OCI-LY3 (cell line): ENCODE data around the gene RBL1.

Source experiments
- H2AFZ ChIP-seq: fragments of 200-600, 300-600 bp; shearing (Covaris generic); 2 replicates; pipeline ENCODE4 v1.6.0; 2014; ENCODE audit warnings: antibody characterized with exemption, low read depth, low read length
- H3K27ac ChIP-seq: fragments of 200-600, 300-600 bp; sonication (generic); 2 replicates; pipeline ENCODE4 v1.5.1; 2014; ENCODE audit warnings: mild to moderate bottlenecking, low read length, moderate library complexity, mixed read lengths
- H3K27me3 ChIP-seq: fragments of 200-600, 300-600 bp; sonication (generic); 2 replicates; pipeline ENCODE4 v1.6.1; 2014; ENCODE audit warnings: low read depth, low read length, mixed read lengths
- H3K36me3 ChIP-seq: fragments of 200-600, 300-600 bp; sonication (generic); replicated peaks from 2 replicates; pipeline ENCODE3; 2014; ENCODE audit warnings: low read depth, low read length, mixed read lengths
- H3K4me1 ChIP-seq: fragments of 300-600, 200-600 bp; sonication (generic); 2 replicates; pipeline ENCODE4 v1.6.1; 2014; ENCODE audit warnings: low read length, mixed read lengths
- H3K4me2 ChIP-seq: fragments of 200-600, 300-600 bp; sonication (generic); 2 replicates; pipeline ENCODE4 v1.6.1; 2014; ENCODE audit warnings: low read length, mixed read lengths
- H3K4me3 ChIP-seq: fragments of 300-600, 200-600 bp; sonication (generic); 2 replicates; pipeline ENCODE4 v1.5.1; 2014; ENCODE audit warnings: antibody characterized with exemption, mild to moderate bottlenecking, low read length, moderate library complexity
- H3K79me2 ChIP-seq: fragments of 300-600, 200-600 bp; shearing (Covaris generic); 2 replicates; pipeline ENCODE4 v1.6.1; 2014; ENCODE audit warnings: mild to moderate bottlenecking, low read length, mixed read lengths
- H3K9ac ChIP-seq: fragments of 300-600, 200-600 bp; shearing (Covaris generic); 2 replicates; pipeline ENCODE4 v1.6.0; 2014; ENCODE audit warnings: mild to moderate bottlenecking, low read length, moderate library complexity
- H3K9me3 ChIP-seq: fragments of 200-600, 300-600 bp; shearing (Covaris generic); 2 replicates; pipeline ENCODE4 v1.6.1; 2014; ENCODE audit warnings: low read length, mixed read lengths; ENCODE audit not compliant: insufficient read depth
- H4K20me1 ChIP-seq: fragments of 200-600, 300-600 bp; sonication (generic); 2 replicates; pipeline ENCODE4 v1.6.1; 2016; ENCODE audit warnings: low read length, mixed read lengths; ENCODE audit not compliant: insufficient read depth
- CTCF ChIP-seq: fragments of 200-600, 300-600 bp; sonication (generic); IDR thresholded peaks from 2 replicates; pipeline ENCODE4 v1.5.1; 2014; ENCODE audit warnings: antibody characterized with exemption, low read length, low read depth
- EZH2phosphoT487 ChIP-seq: fragments of 200-600 bp; shearing (Covaris generic); IDR thresholded peaks from 2 replicates; pipeline ENCODE4 v1.6.1; 2018; ENCODE audit warnings: antibody characterized with exemption, mixed run types, low read depth

RBL1 gene

GRCh38 chr20:37120497-37120896, 24.7 kb upstream of the RBL1 start:
- Histone ChIP-seq H3K9ac (no peak overlapping the region), H3K36me3 (no peaks in the 10 kb centered on the region), H3K4me3 (no peak overlapping the region), H2AFZ (no peak overlapping the region), H3K4me1 (no peaks in the 10 kb centered on the region), H3K9me3 (no peaks in the 10 kb centered on the region), H3K79me2 (no peaks in the 10 kb centered on the region), H3K4me2 (no peak overlapping the region), H4K20me1 (no peaks in the 10 kb centered on the region), H3K27me3 (no peaks in the 10 kb centered on the region), H3K27ac (no peak overlapping the region)
- TF ChIP-seq EZH2phosphoT487 (no peak), CTCF (no peak)

- H3K4me3 ChIP-seq, result no peak overlapping the region
- no peaks in the 10 kb centered on the region for H4K20me1 ChIP-seq
- H3K4me2 ChIP-seq, result no peak overlapping the region
- no peaks in the 10 kb centered on the region for H3K9me3 ChIP-seq
- H3K4me1 ChIP-seq, result no peaks in the 10 kb centered on the region
- no peak overlapping the region for H3K27ac ChIP-seq
- H3K9ac ChIP-seq, result no peak overlapping the region
- no peak for TF ChIP-seq EZH2phosphoT487
- no peak for TF ChIP-seq CTCF
- H3K27me3 ChIP-seq, result no peaks in the 10 kb centered on the region
- no peaks in the 10 kb centered on the region for H3K79me2 ChIP-seq
- no peaks in the 10 kb centered on the region for H3K36me3 ChIP-seq
- H2AFZ ChIP-seq, result no peak overlapping the region
Observed at GRCh38 chr20:37119356-37120036, 23.7 kb upstream of the RBL1 start.

- Histone ChIP-seq H3K4me1 (no peaks in the 10 kb centered on the region), H3K4me2 (no peak overlapping the region), H4K20me1 (no peaks in the 10 kb centered on the region), H3K4me3 (no peak overlapping the region), H3K27ac (no peak overlapping the region), H3K36me3 (no peaks in the 10 kb centered on the region), H3K27me3 (no peaks in the 10 kb centered on the region), H3K9ac (no peak overlapping the region), H3K9me3 (no peaks in the 10 kb centered on the region), H3K79me2 (no peaks in the 10 kb centered on the region), H2AFZ (no peak overlapping the region)
- TF ChIP-seq CTCF (no peak), EZH2phosphoT487 (no peak)
Observed at GRCh38 chr20:37114012-37114411, 18.2 kb upstream of the RBL1 start.

DNA sequence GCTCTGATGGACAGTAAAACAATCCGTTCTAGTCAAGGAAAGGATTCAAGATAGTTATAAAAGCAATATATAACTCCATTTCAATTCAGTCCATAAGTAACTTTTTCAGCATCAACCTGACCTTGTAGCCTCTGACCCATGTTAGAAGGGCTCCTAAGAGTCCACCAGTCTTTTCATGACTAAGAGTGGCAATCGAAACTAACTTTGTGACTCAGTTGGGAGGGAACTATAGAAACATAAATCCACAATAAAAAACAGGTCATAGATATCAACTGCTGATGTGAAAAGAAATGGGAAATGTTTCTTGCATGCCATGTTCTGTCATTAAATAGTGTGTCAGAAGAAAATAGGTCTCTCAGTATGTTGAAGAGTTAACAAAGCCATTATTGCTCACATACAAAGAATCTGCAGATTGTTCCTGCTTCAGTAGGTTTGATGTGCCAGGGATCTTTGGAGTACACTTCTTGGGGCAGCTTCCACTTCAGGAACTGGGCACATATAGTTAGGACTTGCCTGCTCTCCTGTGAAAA, 16.2 kb upstream of the RBL1 start:
- no peak overlapping the region for H3K27ac ChIP-seq
- no peaks in the 10 kb centered on the region for H4K20me1 ChIP-seq
- no peak overlapping the region for H2AFZ ChIP-seq
- TF ChIP-seq CTCF (no peak), EZH2phosphoT487 (no peak)
- H3K4me3 ChIP-seq, result no peak overlapping the region
- no peaks in the 10 kb centered on the region for H3K27me3 ChIP-seq
- no peaks in the 10 kb centered on the region for H3K9me3 ChIP-seq
- H3K4me2 ChIP-seq, result no peak overlapping the region
- H3K4me1 ChIP-seq, result no peaks in the 10 kb centered on the region
- H3K9ac ChIP-seq, result no peak overlapping the region
- no peaks in the 10 kb centered on the region for H3K36me3 ChIP-seq
- no peaks in the 10 kb centered on the region for H3K79me2 ChIP-seq
